Stimulated activated effector memory CD8-positive, alpha-beta T cell treated with anti-CD3 and anti-CD28 coated beads, Interleukin-12 subunit alpha, Interleukin-12 subunit beta, amount 100 ng/mL, for 72 hours (primary cell): ENCODE results near the gene SLF2.
A peak's percentile ranks its signal among the peaks of the same experiment; 100 is the strongest.

Experiments used
- ATAC-seq: fragments of 150-1000 bp; cut with Tn5 transposase; 2 replicates; pipeline ENCODE4 v1.10.0; 2021
- DNase-seq, 2 donors: peaks; one replicate each; pipeline ENCODE4 v3.0.0; 2021 to 2022; ENCODE audit warnings: low spot score in 2 of 2
- H3K27ac Mint-ChIP-seq: one replicate; pipeline ENCODE4 v1.8.0; 2022; ENCODE audit warnings: mild to moderate bottlenecking, mixed read lengths
- H3K36me3 Mint-ChIP-seq: one replicate; pipeline ENCODE4 v1.8.0; 2022; ENCODE audit warnings: mild to moderate bottlenecking, mixed read lengths
- H3K4me1 Mint-ChIP-seq: one replicate; pipeline ENCODE4 v1.8.0; 2022; ENCODE audit warnings: mixed read lengths
- H3K4me3 Mint-ChIP-seq: one replicate; pipeline ENCODE4 v1.8.0; 2022; ENCODE audit warnings: mild to moderate bottlenecking, mixed read lengths
- H3K9me3 Mint-ChIP-seq: one replicate; pipeline ENCODE4 v1.8.0; 2022; ENCODE audit warnings: mixed read lengths

Gene SLF2

GRCh38 chr10:100984672-100985177 lies 72.0 kb downstream of the SLF2 start:
- Mint-ChIP-seq H3K4me3 (no peak overlapping the region), H3K4me1 (peaks cover 36% of the 10 kb centered on the region), H3K27ac (peak overlapping the region; percentile 68), H3K9me3 (no peaks in the 10 kb centered on the region), H3K36me3 (peaks cover 45% of the 10 kb centered on the region)
- DNase-seq (no peak), ATAC-seq (no peak)

- Mint-ChIP-seq H3K4me1 (peaks cover 42% of the 10 kb centered on the region), H3K27ac (no peak overlapping the region), H3K4me3 (peak overlapping the region; percentile 99), H3K9me3 (no peaks in the 10 kb centered on the region), H3K36me3 (peaks cover 50% of the 10 kb centered on the region)
- ATAC-seq (no peak), DNase-seq (no peak)
These were observed 72.6 kb downstream of the SLF2 start for GRCh38 chr10:100985336-100985735.

- no peak for DNase-seq
- peak overlapping the region; percentile 99 for H3K4me3 Mint-ChIP-seq
- H3K27ac Mint-ChIP-seq: peak overlapping the region; percentile 97
- H3K9me3 Mint-ChIP-seq: no peaks in the 10 kb centered on the region
- peaks cover 59% of the 10 kb centered on the region for H3K36me3 Mint-ChIP-seq
- peaks cover 53% of the 10 kb centered on the region for H3K4me1 Mint-ChIP-seq
- ATAC-seq: no peak
These were observed 73.8 kb downstream of the SLF2 start for GRCh38 chr10:100986623-100986951.

DNA sequence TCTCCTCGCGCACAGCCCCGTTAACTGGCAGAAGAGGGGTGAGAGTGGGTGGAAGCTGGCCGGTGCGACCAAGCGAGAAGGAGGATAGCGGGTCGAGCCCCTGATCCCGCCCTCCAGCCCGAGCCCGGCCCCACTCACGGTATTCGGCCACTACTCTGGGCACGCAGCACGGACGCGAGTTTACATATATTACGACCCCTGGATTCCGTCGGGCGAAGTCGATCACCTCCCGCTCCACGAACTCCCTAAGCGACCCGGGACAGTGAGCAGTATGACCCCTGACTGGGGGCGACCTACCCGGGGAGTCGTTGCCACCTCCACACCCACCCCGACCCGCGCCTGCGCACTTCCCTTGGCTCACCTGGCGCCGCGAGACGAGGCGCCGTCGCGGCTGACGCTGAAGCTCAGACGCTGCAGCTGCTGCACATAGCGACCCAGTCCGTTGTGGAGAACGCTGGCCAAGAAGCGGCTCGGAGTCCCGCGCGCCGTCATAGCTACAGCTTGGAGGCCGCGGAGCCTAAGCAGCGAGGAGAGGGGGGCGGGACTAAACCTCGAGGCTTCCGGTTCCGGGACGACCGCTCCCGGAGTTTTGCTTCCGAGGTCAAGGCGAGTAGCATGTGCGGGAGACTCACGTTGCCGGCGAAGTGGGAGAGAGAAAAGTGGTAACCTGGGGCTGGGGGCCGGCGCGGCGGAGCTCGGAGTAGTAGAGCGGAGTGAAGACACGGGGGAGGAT lies 74.4 kb downstream of the SLF2 start, which contains the start of the genes MRPL43 and TWNK:
TSS of gene MRPL43 (minus strand) at position 546 of the 733 bp plus-strand sequence. CDS start at position 492, 54 bp downstream.
TSS of gene TWNK (plus strand) at position 592 of the 733 bp plus-strand sequence. CDS start 668 bp downstream, outside the sequence.
- Mint-ChIP-seq H3K4me1 (peaks cover 53% of the 10 kb centered on the region), H3K9me3 (no peaks in the 10 kb centered on the region), H3K36me3 (peaks cover 60% of the 10 kb centered on the region), H3K27ac (peak within 1 kb of the TSS; percentile 97), H3K4me3 (peak within 1 kb of the TSS; percentile 99)
- ATAC-seq: peak; percentile 95
- peak; percentile 65 to 90 for DNase-seq

DNA sequence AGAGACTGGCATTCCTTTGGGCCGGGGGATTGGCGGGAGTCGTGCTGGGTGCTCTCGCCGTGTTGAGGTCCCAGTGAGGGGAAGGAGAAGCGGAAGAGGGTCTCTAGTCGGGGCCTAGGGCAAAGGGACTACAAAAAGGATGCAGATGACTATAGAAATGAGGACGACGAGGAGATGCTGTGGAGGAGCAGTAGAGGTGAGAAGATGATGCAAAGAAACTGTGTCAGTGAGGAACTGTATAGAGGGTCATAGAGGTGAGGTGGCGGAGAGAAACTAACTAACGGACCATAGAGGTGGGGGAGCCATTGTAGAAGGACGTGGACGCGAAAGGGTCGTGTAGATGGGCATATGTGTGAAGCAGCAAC lies 74.9 kb downstream of the SLF2 start:
- peak; percentile 3 for ATAC-seq

DNA sequence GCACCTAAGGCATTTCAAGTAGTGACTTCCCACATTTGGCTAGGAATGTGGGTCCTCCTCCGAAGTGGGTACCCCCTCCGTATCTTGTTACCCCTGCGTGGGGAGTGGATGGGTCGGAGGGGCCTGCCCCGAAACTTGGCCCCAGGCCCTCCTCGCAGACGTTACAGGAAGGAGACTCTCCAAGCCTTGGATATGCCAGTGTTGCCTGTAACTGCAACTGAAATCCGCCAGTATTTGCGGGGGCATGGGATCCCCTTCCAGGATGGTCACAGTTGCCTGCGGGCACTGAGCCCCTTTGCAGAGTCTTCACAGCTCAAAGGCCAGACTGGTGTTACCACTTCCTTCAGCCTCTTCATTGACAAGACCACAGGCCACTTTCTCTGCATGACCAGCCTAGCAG lies 75.4 kb downstream of the SLF2 start:
- peaks cover 65% of the 10 kb centered on the region for H3K36me3 Mint-ChIP-seq
- ATAC-seq (no peak), DNase-seq (no peak)
- H3K4me1 Mint-ChIP-seq: peaks cover 53% of the 10 kb centered on the region
- no peaks in the 10 kb centered on the region for H3K9me3 Mint-ChIP-seq
- peak overlapping the region; percentile 99 for H3K4me3 Mint-ChIP-seq
- H3K27ac Mint-ChIP-seq: peak overlapping the region; percentile 97

More for the DNA sequence above, 74.9 kb downstream of the SLF2 start:
- no peaks in the 10 kb centered on the region for H3K9me3 Mint-ChIP-seq
- no peak for DNase-seq
- peak overlapping the region; percentile 97 for H3K27ac Mint-ChIP-seq
- H3K4me3 Mint-ChIP-seq: peak overlapping the region; percentile 99
- peaks cover 53% of the 10 kb centered on the region for H3K4me1 Mint-ChIP-seq
- peaks cover 60% of the 10 kb centered on the region for H3K36me3 Mint-ChIP-seq

DNA sequence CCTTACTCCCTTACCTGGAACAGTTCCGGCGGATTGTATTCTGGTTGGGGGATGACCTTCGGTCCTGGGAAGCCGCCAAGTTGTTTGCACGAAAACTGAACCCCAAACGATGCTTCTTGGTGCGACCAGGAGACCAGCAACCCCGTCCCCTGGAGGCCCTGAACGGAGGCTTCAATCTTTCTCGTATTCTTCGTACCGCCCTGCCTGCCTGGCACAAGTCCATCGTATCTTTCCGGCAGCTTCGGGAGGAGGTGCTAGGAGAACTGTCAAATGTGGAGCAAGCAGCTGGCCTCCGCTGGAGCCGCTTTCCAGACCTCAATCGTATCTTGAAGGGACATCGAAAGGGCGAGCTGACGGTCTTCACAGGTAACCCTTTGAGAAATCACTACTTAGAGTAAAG lies 76.3 kb downstream of the SLF2 start:
- peaks cover 50% of the 10 kb centered on the region for H3K4me1 Mint-ChIP-seq
- peak overlapping the region; percentile 99 for H3K4me3 Mint-ChIP-seq

GRCh38 chr10:100993986-100994708 lies 81.4 kb downstream of the SLF2 start:
- no peak for DNase-seq
- H3K36me3 Mint-ChIP-seq: peaks cover 78% of the 10 kb centered on the region
- no peak overlapping the region for H3K4me3 Mint-ChIP-seq
- no peak for ATAC-seq
- peak overlapping the region; percentile 84 for H3K27ac Mint-ChIP-seq
- no peaks in the 10 kb centered on the region for H3K9me3 Mint-ChIP-seq
- peaks cover 42% of the 10 kb centered on the region for H3K4me1 Mint-ChIP-seq

More for the DNA sequence above, 76.3 kb downstream of the SLF2 start:
- no peak for DNase-seq
- Mint-ChIP-seq H3K36me3 (peaks cover 74% of the 10 kb centered on the region), H3K9me3 (no peaks in the 10 kb centered on the region), H3K27ac (no peak overlapping the region)
- ATAC-seq: no peak

DNA sequence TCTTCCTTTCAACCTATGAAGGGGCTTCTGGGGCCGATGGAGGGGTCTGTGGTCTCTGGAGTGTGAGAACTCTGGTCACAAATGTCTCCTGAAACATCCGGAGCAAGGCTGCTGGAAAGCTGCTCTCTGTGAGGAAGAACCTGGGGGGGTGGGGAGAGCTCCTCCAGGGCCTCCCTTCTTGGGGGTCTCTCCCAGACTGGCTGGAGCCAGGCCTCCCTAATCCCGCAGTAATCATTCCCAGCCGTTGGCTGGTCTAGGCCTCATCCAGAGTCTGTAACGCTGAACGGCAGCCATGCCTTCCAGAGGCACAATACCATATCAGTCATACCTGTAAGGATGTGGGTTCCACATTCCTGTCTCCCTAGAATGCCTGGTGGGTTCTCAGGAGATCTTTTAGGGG lies 82.4 kb downstream of the SLF2 start:
- peak overlapping the region; percentile 84 for H3K27ac Mint-ChIP-seq

GRCh38 chr10:100996678-100997359 lies 84.1 kb downstream of the SLF2 start:
- peak; percentile 31 for ATAC-seq
- peak overlapping the region; percentile 81 for H3K4me3 Mint-ChIP-seq
- peak in 1 of 2 donors; percentile 77 for DNase-seq
- no peaks in the 10 kb centered on the region for H3K9me3 Mint-ChIP-seq
- H3K27ac Mint-ChIP-seq: peak overlapping the region; percentile 84
- H3K36me3 Mint-ChIP-seq: peaks cover 52% of the 10 kb centered on the region
- H3K4me1 Mint-ChIP-seq: peaks cover 28% of the 10 kb centered on the region

More for the DNA sequence above, 82.4 kb downstream of the SLF2 start:
- no peak for ATAC-seq
- H3K4me1 Mint-ChIP-seq: peaks cover 32% of the 10 kb centered on the region
- no peak for DNase-seq
- H3K4me3 Mint-ChIP-seq: no peak overlapping the region
- H3K36me3 Mint-ChIP-seq: peaks cover 68% of the 10 kb centered on the region
- H3K9me3 Mint-ChIP-seq: no peaks in the 10 kb centered on the region

GRCh38 chr10:100997360-100998182 lies 84.8 kb downstream of the SLF2 start:
- peaks cover 28% of the 10 kb centered on the region for H3K4me1 Mint-ChIP-seq
- DNase-seq: peak; percentile 84 to 92
- ATAC-seq: peak; percentile 70
- H3K9me3 Mint-ChIP-seq: no peaks in the 10 kb centered on the region
- H3K27ac Mint-ChIP-seq: peak overlapping the region; percentile 84
- H3K36me3 Mint-ChIP-seq: peaks cover 44% of the 10 kb centered on the region
- peak overlapping the region; percentile 81 for H3K4me3 Mint-ChIP-seq

GRCh38 chr10:100998183-100998990 lies 85.6 kb downstream of the SLF2 start:
- Mint-ChIP-seq H3K4me1 (peaks cover 28% of the 10 kb centered on the region), H3K4me3 (peak overlapping the region; percentile 81), H3K9me3 (no peaks in the 10 kb centered on the region), H3K36me3 (peaks cover 36% of the 10 kb centered on the region), H3K27ac (peak overlapping the region; percentile 84)
- DNase-seq (peak in 1 of 2 donors; percentile 37), ATAC-seq (peak; percentile 52)

DNA sequence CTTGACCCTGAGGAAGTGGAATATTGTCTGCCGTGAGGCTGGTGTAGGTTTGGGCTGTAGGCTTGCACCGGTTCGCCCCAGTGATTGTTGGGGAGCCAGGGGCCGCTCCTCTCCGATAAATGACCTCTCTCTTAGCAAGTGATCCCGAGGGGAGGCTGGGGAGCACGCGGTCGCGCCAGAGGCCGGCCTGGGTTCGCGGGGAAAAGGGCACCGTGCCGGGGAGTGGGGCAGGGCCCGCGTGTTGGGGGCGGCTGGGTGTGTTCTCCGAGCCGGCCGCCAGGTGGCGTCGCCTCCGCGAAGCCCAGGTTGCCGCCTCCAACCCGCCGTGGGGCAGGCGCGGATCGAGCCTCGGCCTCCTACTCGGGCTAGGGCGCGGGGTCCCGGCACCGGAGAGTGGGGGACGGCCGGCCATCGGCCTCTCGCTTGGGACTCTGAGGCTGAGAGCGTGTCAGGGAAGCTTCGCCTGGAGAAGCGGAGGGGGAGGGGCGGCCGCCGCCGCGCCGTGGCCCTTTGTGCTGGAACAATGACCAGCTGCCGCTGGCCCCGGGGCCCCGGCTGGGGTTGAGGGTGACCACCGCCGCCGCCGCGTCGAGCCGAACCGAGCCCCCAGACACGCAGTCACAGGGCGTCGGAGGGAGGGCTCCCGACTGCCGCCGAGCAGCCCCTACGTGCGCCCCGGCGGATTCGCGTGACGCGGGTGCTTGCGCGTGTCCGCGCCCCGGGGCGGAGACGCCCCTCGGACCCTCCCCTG lies 86.4 kb downstream of the SLF2 start:
- DNase-seq (peak; percentile 87 to 89), ATAC-seq (peak; percentile 79)
- Mint-ChIP-seq H3K4me1 (peaks cover 28% of the 10 kb centered on the region), H3K36me3 (peaks cover 28% of the 10 kb centered on the region), H3K4me3 (peak overlapping the region; percentile 81), H3K9me3 (no peaks in the 10 kb centered on the region), H3K27ac (peak overlapping the region; percentile 84)
